HepG2 (cell line): Measurements from ENCODE around the gene SPAG7. TPM values are rescaled to one million over a fixed set of nuclear protein-coding genes. Genes with fewer than 3 reads are reported as not detected.
A peak's percentile ranks its signal among the peaks of the same experiment; 100 is the strongest.

Experiments
- ATAC-seq: fragments of 200-7000 bp; cut with Tn5 transposase; 3 replicates; pipeline ENCODE4 v1.9.1; 2020; ENCODE audit warnings: mild to moderate bottlenecking, moderate library complexity
- BruUV-seq: library from RNA; stranded (reverse); fragments of 400-500 nt; replicated peaks from 2 replicates; lab custom pipeline; 2021; lab: Mats Ljungman, UMichigan
- CTCF ChIA-PET: fragments of 300-600 bp; formaldehyde crosslinking; extraction: SDS; loops from one replicate; lab custom pipeline; 2021; ENCODE audit warnings: low total read pairs, inconsistent platforms, low intra/inter-chr PET ratio; lab: Yijun Ruan, JAX
- POLR2A ChIA-PET: fragments of 350-600 bp; sonication (Branson Sonifier 250); formaldehyde crosslinking; loops from one replicate; lab custom pipeline; 2020; ENCODE audit warnings: antibody characterized with exemption, inconsistent platforms; lab: Yijun Ruan, JAX
- DNase-seq: peaks from one replicate; pipeline ENCODE4 v3.0.0-alpha.2; 2015; ENCODE audit warnings: low spot score
- FAIRE-seq: peaks from 3 replicates; lab custom pipeline; 2011; peaks lifted over from hg19 to GRCh38; lab: Jason Lieb, UNC
- H2AFZ ChIP-seq: one replicate; pipeline ENCODE4 v1.6.1; 2011; ENCODE audit warnings: low read length, inconsistent platforms
- H3K27ac ChIP-seq: fragments of 300-600 bp; 3 replicates; pipeline ENCODE4 v1.8.0; 2011; ENCODE audit warnings: mixed run types, mild to moderate bottlenecking, mixed read lengths, low read length, inconsistent platforms; ENCODE audit not compliant: insufficient read depth; ENCODE audit errors: extremely low read length
- H3K27me3 ChIP-seq, 2 experiments: fragments of 200-600 bp in 1 of 2; 2 replicates in 1 of 2; 3 replicates in 1 of 2; pipeline versions ENCODE4 v1.6.0 to v1.8.0; 2011; ENCODE audit warnings: low read length in 2 of 2, mild to moderate bottlenecking in 2 of 2, moderate library complexity in 2 of 2, inconsistent platforms in 1 of 2; ENCODE audit not compliant: insufficient read depth in 2 of 2, control insufficient read depth in 1 of 2
- H3K36me3 ChIP-seq, 2 experiments: fragments of 200-600 bp in 1 of 2; replicated peaks in 1 of 2; 2 replicates in 1 of 2; 3 replicates in 1 of 2; pipeline versions ENCODE4 v1.5.1 to v1.8.0; 2011; ENCODE audit warnings: low read length in 2 of 2, inconsistent platforms in 1 of 2; ENCODE audit not compliant: insufficient read depth in 2 of 2, control insufficient read depth in 1 of 2
- H3K4me1 ChIP-seq: 2 replicates; pipeline ENCODE4 v1.5.1; 2012; ENCODE audit warnings: low read length, inconsistent platforms; ENCODE audit not compliant: insufficient read depth
- H3K4me2 ChIP-seq: 2 replicates; pipeline ENCODE4 v1.6.0; 2011; ENCODE audit warnings: low read depth, low read length, inconsistent platforms
- H3K4me3 ChIP-seq, 3 experiments: fragments of 200-600 bp in 1 of 3; sonication (generic), shearing (Covaris generic) in 1 of 3; replicated peaks in 1 of 3; 2 replicates each; pipeline ENCODE4 v1.5.1; 2011 to 2016; ENCODE audit warnings: low read length in 3 of 3, inconsistent platforms in 2 of 3, low read depth in 2 of 3, mild to moderate bottlenecking in 2 of 3, control low read depth in 1 of 3, mixed read lengths in 1 of 3; ENCODE audit not compliant: insufficient read depth in 1 of 3
- H3K79me2 ChIP-seq: one replicate; pipeline ENCODE4 v1.6.1; 2011; ENCODE audit warnings: low read length, inconsistent platforms; ENCODE audit not compliant: insufficient read depth
- H3K9ac ChIP-seq: 2 replicates; pipeline ENCODE4 v1.6.0; 2011; ENCODE audit warnings: mild to moderate bottlenecking, low read depth, low read length, inconsistent platforms; ENCODE audit not compliant: insufficient read depth
- H3K9me3 ChIP-seq: 2 replicates; pipeline ENCODE4 v1.5.1; 2012; ENCODE audit warnings: mild to moderate bottlenecking, low read length
- H4K20me1 ChIP-seq: 2 replicates; pipeline ENCODE4 v1.6.0; 2011; ENCODE audit warnings: inconsistent platforms, mild to moderate bottlenecking, low read length, moderate library complexity; ENCODE audit not compliant: insufficient read depth
- AGO1 ChIP-seq: fragments of 200-400 bp; formaldehyde crosslinking; IDR thresholded peaks from 2 replicates; pipeline ENCODE4 v1.6.1; 2017; ENCODE audit warnings: mild to moderate bottlenecking, low read depth, low read length, moderate library complexity; ENCODE audit not compliant: poor library complexity, severe bottlenecking
- AGO2 ChIP-seq: fragments of 200-400 bp; formaldehyde crosslinking; optimal IDR thresholded peaks from 2 replicates; pipeline ENCODE3; 2017; ENCODE audit warnings: mild to moderate bottlenecking, low read depth, low read length, moderate library complexity
- AKAP8 ChIP-seq: sonication (generic); formaldehyde crosslinking; IDR thresholded peaks from 2 replicates; pipeline ENCODE4 v1.5.1; 2020; ENCODE audit warnings: mild to moderate bottlenecking, missing genetic modification reagents
- NKX3-1 ChIP-seq: sonication (generic); formaldehyde crosslinking; IDR thresholded peaks from 2 replicates; pipeline ENCODE4 v1.5.0; 2020; ENCODE audit warnings: missing genetic modification reagents
- PAF1 ChIP-seq: IDR thresholded peaks from 2 replicates; pipeline ENCODE4 v1.6.1; 2016; ENCODE audit warnings: missing genetic modification reagents, missing compliant biosample characterization
- POLR2G ChIP-seq: fragments of 200-400 bp; formaldehyde crosslinking; IDR thresholded peaks from 2 replicates; pipeline ENCODE4 v1.6.1; 2018; ENCODE audit warnings: mild to moderate bottlenecking, low read depth, low read length, moderate library complexity
- RBFOX2 ChIP-seq: fragments of 200-400 bp; formaldehyde crosslinking; IDR thresholded peaks from 2 replicates; pipeline ENCODE4 v1.6.1; 2017; ENCODE audit warnings: low read depth, mild to moderate bottlenecking, low read length
- ZNF597 ChIP-seq: sonication (generic); formaldehyde crosslinking; IDR thresholded peaks from 2 replicates; pipeline ENCODE4 v1.5.0; 2020; ENCODE audit warnings: missing genetic modification reagents
- ZNF7 ChIP-seq: IDR thresholded peaks from 2 replicates; pipeline ENCODE4 v1.6.1; 2016; ENCODE audit warnings: missing biosample characterization, missing genetic modification reagents
- WGBS: methylation state at CpG from one replicate; pipeline ENCODE4 v1.1.6; 2017; ENCODE audit warnings: low lambda C conversion rate; 5-methylcytosine and 5-hydroxymethylcytosine counted together
- in situ Hi-C: cut with HindIII; loops from 2 replicates; pipeline ENCODE4 v1.10.0; 2017; ENCODE audit warnings: low pct_unique_long_range_greater_than_20kb; ENCODE audit not compliant: extremely low pct_ligation_motif_present
- intact Hi-C: fragments of 100-400 bp; cut with micrococcal nuclease; formaldehyde crosslinking; loops from one replicate; pipeline ENCODE4 v1.10.0; 2022; ENCODE audit not compliant: unreplicated experiment
- polyA plus RNA-seq, 8 experiments: library from polyadenylated mRNA; depleted of rRNA in 3 of 8; stranded (reverse) in 7 of 8; unstranded in 1 of 8; fragments of >200 nt; fragmentation: Illumina TruSeq in 4 of 8; extraction: Trizol in 4 of 8; gene quantifications; 2 replicates each; pipeline versions ENCODE4 v1.2.1 to v1.2.3, GENCODE V29; 2011 to 2016; ENCODE audit warnings: low read depth in 4 of 8, missing spikeins in 1 of 8, mixed read lengths in 1 of 8; ENCODE audit not compliant: insufficient read depth in 1 of 8
- total RNA-seq, 5 experiments: library from RNA; depleted of rRNA; stranded (reverse); fragments of >200 nt; fragmentation: Illumina TruSeq; extraction: Trizol; gene quantifications; 2 replicates each; pipeline ENCODE4 v1.2.3, GENCODE V29; 2016; ENCODE audit warnings: low read depth in 1 of 5

Gene SPAG7
- total and polyA plus RNA-seq, 2 of the 13 experiments (the other 11 are each of a cell fraction or from before 2014, with no cell fraction given) = 51.0 to 59.0 TPM

- Histone ChIP-seq H2AFZ (no peak overlapping the region), H3K4me3 (no peak overlapping the region), H3K27me3 (no peaks in the 10 kb centered on the region; a peak in 1 of 5 replicates), H3K79me2 (peaks cover 21% of the 10 kb centered on the region), H3K36me3 (peaks cover 1 to 18% of the 10 kb centered on the region in 2 experiments), H3K4me2 (no peak overlapping the region), H3K27ac (no peak overlapping the region), H3K9ac (no peak overlapping the region), H4K20me1 (no peaks in the 10 kb centered on the region), H3K9me3 (no peaks in the 10 kb centered on the region), H3K4me1 (peaks cover 27% of the 10 kb centered on the region)
- no peak for ATAC-seq
- no TSS peak for BruUV-seq
- DNase-seq = no peak
- intact Hi-C loops = no loop called here
- CTCF ChIA-PET = no interaction called here
- POLR2A ChIA-PET = interaction anchor here (1.0 to 2.6 kb wide), 3 partner anchors 22 to 64 kb away, joined by 3 to 10 read pairs (median 5); partner anchors contain the start of genes ENO3, RNF167 and SLC25A11
- 95% methylated on average over 11 of the region's 12 CpGs for WGBS
- in situ Hi-C loops = no loop called here
- FAIRE-seq = no peak
- TF ChIP-seq ZNF597 (CRISPR knock-in tag) = no peak
- no peak for TF ChIP-seq NKX3-1 (CRISPR knock-in tag)
- TF ChIP-seq AKAP8 (CRISPR knock-in tag) = peak; percentile 40; the same call in 1 of the 2 replicates
- peak; percentile 54; the same call in 1 of the 2 replicates for TF ChIP-seq POLR2G
- TF ChIP-seq PAF1 (CRISPR knock-in tag) = no peak
- TF ChIP-seq ZNF7 (CRISPR knock-in tag) = no peak
- TF ChIP-seq AGO1 = peak; percentile 75
- peak; percentile 86 for TF ChIP-seq AGO2
- peak; percentile 31; the same call in 1 of the 2 replicates for TF ChIP-seq RBFOX2
- TF ChIP-seq, all 625 proteins: peak for 5
Measured at GRCh38 chr17:4972752-4973151, 5.1 kb upstream of the SPAG7 start.
